GM04503 (cell line): ENCODE results near the gene C4orf50.

Source experiments
- DNase-seq: peaks from one replicate; pipeline ENCODE4 v3.0.0-alpha.2; 2012; ENCODE audit warnings: low read depth

C4orf50 gene

DNA sequence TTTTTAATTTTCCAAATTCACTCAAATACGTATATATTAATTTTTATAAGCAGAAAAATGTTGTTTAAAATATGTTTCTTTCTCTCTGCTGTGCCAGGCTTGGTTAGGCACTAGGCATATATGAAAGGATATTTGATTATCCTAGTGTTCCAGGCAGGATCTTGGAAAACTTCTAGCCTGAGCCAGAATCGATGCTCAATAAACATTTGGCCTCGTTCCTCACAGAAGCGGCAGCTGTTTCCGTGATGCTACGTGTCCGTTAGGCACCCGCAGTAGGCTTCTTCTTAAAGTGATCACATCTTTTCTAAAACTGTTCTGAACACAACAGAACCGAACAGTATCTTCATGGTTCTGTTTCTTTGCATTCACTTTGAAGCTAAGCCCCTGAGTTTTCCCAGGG is 75.3 kb downstream of the C4orf50 start:
- no peak for DNase-seq

DNA sequence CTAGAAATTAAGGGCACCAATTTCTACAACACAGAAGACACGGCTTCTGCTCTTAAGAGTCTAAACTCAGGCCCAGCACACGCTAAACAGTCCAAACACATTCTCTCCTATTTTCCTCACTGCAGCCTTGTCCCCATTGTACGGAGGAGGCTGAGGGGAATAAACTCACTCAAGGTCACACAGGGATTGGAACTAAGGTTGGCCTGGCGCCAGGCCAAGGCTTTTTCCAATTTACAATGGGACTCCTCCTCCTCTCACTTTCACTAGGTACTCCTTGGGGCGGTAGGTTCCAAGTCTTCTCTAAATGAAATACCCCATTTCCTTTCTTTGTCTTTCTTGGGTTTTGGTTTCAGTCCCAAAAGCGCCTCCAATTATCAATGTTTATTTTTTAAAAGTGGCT is 76.6 kb downstream of the C4orf50 start:
- DNase-seq: no peak

DNA sequence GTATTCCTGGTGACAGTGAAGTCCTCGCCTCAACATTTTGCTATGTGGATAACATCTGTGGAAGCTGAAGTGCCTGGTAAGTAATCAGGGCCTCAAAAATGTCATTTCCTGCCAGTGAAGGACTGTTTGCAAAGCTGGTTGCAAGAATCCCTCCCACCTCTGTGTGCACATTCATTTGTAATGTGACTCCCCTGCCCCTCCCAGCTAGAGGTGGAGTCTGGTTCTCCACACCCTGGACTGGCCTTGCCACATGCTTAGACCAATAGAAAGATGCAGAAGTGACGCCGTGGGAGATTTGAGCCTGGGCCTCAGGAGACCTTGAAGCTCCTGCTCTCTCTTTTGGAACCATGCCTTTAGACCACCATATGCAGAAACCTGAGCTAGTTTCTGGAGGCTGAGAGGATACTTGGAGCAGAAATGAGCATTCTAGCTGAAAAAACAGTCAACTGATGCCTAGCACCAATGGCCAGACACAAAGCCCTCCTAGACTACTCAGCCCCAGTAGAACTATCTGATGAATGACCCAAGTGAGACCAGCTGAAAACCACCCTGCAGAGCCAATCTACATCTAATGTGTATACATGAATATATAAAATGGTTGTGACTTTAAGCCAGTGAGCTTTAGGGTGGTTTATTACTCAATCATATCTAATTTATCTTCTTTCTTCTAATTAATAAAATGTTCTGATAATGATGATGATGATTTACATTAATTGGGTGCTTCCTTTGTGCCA is 77.6 kb downstream of the C4orf50 start:
- DNase-seq: peak; percentile 14

DNA sequence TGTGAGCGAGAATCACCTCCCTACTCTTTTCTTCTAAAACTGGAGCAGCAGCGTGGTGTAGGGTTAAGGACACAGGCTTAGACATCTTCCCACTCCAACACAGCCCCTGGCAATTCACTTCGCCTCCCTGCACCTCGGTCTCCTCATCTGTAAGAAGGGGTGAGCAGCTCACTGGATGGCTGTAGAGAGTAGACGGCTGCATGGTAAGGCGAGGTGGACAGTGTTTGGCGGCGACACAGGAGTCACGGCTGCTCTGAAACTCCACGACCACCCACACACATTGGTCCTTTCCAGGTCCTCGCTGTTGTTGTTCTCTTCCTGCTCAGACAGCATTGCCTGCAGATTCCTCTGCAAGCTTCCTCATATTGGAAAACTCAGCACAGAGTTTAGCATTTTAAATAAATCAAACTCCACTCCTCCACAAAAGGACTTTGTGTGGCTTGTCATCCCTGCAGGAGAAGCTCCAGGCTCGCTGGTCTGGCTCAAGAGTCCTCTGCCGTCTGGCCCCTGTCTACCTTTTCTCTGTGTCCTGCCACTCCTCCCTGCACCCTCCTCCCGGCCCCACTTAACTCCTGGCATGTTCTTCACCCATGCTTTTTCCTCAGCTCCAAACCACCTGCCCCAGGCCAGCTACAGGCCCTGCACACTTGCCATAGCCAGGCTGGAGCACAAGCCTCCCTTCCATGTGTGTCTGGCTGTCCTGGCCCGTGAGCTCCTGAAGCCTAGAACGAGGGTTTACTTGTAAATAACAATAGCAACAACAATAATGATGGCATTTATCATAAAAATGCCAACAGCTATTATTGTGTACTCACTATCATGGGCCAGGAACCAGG is 84.0 kb downstream of the C4orf50 start:
- DNase-seq: no peak

DNA sequence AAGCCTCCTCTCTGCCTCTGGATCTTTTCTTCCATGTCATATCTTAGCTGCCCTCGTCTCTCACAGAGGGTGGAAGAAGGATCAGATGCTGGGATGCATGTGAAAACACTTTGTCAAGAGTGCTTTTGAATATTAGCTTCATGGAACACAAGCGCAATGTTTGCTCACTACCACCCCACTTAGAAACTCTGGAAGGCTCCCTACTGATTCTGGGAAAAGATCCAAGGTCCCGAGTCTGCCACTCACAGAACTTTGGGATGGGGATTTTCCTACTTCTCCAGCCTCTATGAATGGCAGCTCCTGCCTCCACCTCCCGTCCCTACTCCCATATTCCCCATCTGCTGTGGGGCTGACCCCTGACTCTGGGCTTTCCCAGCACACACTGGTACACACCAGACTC is 85.1 kb downstream of the C4orf50 start:
- no peak for DNase-seq

DNA sequence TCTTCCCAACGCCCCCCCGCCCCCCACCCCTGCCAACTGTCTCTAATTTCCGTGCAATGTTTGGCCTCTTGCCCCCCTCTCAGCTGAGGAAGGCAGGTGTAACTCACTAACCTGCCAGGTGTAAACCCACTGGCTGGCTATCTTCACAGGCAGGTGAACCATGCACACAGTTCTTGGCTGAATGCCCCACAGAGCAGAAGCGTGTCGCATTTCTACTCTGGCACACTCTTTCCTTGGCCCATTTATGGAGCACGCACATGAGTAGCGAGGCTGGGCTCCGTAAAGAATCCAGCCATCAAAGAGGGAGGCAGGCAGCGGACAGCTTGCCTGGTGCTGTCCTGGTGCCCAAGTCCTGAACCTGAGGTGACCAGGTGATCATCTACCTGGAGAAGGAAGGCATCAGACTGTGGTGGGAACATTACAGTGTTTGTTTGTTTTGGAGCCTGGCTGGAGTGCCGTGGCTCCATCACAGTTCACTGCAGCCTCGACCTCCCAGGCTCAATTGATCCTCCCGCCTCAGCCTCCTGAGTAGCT is 86.1 kb downstream of the C4orf50 start:
- DNase-seq: no peak

DNA sequence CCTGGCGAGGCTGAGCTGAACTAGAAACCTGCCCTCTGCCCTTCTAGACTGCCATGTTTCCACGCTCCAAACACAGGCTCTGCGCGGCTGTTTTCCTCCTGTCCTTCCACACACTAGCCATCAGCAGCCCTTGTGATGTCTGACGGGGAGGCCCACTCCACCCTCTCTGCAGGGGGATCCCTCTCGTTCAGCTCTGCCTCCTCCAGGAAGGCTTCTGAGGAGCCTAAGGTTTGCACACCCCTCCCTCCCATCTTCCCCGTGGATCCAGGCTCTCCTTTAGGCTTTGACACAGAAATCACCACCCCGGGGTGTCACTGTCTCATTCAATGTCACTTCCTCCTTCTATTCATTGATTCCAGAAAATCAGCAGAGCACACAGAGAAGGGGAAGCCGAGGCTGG is 86.7 kb downstream of the C4orf50 start:
- no peak for DNase-seq

DNA sequence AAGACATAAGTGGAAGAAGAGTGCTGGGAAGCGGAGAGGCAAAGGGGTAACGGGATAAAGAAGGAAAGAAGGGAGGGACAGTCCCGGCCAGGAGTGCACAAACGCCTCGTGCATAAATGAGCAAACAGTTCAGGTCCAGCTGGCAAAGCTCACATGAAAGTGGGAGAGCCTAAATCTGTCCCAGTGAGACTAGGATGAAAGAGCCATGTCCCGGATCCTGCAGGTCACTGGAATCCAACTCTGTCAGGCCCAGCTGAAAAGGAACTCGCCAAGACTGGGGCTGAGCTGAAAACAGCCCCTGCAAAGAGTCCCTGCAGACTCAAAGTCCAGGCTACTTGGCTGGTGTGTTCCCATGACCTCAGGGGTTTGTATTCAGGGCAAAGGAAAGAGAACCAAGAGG is 87.4 kb downstream of the C4orf50 start:
- DNase-seq: no peak

DNA sequence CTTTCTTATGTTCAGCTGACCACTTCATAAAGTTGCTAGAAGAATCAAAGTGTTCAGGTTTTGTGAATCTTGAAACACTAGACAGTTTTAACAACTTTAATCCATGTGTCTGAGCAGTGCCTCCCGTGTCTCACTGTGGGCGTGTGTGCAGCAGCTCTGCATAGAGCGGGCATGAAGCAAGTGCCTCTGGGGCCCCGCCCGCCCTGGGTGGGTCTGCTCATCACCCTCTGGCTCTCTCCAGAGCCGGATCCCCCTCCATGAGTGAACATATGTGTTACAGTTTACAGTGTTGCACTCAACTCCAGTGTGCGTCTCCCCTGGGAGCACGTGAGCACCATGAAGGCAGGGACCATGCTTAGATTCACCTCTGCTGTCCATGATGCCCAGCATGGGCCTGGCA is 87.8 kb downstream of the C4orf50 start:
- DNase-seq: no peak

DNA sequence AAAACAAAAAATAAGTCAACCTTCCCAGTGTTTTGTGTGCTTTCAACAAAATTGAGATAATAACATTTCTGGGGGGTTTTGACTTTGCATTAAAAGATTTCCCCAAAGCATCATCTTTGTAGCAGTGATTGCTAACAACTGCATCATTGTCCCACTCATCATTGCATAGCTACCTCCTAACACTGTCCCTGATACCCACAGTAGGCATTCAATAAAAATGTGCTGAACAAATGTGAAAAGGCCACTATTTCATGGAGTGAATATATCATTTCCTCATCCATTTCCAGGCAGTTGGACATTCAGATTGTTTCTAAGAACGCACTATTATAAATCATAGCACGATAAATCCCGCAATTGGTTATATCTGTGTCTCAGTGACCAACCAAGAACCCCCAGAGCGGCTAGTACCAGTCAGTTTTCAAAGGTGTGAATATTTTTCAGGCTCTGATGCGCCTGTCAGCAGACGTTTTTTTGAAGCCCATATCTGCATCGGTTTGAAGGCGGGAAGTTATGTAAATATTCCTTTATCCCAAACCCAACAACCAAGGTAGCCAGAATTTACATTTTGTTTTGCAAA is 89.3 kb downstream of the C4orf50 start:
- DNase-seq: no peak

DNA sequence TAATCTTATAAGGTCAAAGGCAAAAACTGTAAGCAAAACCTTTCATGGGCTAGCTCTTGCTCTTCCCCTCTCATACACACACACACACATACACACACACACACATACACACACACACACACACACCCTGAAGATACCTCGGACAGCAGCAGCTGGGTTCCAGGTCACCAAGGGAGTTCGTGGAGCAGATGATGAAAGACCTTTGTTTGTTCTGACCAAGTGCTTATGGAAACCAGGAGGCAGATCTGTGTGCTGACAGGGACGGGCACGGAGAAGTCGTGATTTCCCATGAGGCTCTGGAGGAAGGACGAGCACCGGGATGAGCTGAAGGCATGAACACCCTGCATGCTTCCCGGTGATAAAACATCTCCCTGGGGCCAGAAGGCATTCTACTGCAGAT is 90.0 kb downstream of the C4orf50 start:
- DNase-seq: no peak

DNA sequence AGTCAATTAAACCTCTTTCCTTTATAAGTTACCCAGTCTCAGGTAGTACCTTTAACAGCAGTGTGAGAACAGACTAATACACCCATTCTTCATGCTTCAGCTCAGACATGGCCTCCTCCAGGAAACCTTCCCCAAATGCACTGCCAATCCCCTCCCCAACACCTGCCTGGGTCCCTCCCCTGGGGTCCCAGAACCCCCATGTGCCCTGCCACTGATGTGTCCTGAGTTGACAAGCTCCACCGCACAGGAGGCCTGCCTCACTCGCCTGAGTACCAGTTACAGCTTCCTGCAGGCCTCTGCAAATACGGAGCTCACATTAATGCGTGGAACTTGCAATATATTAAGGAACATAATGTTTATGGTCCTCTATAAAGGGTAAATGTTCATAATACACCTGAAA is 90.5 kb downstream of the C4orf50 start:
- DNase-seq: no peak

DNA sequence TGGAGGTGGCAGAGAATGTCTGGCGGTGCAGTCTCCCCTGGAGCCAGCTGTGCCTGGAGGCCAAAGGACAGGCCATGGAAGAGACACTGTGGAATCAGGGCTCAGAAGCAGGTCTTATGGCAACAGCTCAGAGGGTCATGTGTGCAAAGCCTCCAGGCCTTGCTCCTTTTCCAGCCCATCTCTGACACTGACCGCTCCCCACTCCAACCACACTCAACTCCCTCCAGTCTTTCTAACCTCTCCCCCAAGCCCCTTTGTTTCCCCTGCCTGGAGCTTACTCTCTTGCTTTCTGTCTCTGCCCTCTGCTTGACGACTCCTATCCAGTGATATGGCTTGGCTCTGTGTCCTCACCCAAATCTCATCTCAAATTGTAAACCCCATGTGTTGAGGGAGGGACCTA is 91.1 kb downstream of the C4orf50 start:
- no peak for DNase-seq

DNA sequence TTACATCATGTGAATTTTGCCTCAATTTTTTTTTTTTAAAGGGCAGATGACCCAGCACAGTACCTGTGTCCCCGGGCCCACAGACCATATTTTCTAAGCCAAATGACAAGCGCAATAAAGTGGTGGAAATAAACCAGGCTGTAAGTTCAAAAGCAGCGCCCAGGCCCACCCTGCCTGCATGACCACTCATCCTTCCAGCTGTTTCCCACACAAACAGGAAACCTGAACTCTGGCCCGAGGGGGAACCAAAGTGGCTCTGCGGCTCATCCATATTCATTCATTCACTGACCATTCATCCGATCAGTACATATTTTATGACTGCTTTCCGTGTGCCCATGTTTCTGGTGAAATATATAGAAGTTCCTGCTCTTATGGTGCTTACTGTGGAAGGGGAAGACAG is 91.6 kb downstream of the C4orf50 start:
- no peak for DNase-seq

DNA sequence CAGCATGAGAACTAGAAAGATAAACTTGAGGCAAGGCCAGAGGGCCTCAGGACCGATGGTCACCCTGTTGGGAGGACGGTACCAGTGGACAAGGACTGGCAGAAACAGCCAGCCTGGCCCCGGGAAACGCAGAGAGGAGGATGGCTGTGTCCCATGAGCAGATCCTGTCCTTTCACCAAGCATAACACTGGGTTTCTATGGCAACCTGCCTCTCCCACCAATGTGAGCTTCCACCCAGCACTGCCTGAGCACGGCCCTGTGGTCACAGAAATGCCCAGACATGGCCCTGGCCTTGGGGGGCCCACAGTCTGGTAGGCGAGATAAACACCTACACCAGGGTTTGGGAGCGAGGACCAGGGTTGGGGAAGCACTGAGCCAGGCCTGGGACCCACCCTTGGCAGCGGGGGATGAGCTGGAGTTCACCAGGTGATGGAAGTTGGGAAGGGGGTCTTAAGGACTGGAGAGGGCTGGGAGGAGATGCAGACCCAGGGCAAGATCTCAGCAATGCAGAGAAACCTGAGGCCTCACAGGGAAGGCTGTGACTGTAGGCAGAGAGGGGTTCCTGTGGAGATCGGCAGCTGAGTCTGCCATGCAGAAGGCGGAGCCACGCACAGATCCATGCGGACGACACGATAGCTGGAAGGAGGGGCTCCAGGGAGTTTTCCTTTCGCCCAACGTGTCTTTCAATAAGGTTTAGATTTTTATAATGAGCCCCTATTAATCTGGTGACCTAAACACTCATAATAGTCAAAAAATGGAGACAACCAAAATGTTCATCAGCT is 92.6 kb downstream of the C4orf50 start:
- DNase-seq: no peak

DNA sequence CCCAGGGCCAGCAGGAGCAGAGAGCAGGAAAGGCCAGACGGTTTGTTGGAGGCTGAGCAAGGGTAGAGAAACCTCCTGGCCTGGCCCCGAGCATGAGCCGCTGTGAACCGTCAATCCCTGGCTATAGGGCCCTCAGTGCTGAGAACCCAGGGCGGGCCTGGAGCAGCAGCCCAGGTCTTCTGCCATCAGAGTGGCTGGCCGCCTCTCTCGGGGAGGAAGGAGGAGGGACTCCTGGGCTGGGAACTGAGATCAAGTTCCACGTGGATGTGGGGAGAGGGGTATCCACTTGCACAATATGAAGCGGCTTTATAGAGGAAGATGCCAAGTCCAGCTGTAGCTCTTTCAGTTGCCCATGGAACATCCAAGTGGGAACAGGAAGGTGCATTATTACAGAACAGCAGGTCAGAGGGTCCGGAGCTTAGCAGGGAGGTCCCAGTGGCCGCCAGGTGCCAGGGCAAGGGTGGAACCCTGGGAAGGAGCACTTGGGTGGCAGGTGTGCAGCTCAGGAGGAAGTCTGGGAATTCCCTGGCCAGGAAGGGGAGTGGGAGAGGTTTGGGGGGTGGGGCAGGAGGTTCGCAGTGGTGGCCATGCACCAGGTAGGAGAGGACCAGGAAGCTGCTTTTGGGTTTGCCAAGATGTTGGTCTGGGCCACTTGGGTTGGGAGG is 93.6 kb downstream of the C4orf50 start:
- no peak for DNase-seq

DNA sequence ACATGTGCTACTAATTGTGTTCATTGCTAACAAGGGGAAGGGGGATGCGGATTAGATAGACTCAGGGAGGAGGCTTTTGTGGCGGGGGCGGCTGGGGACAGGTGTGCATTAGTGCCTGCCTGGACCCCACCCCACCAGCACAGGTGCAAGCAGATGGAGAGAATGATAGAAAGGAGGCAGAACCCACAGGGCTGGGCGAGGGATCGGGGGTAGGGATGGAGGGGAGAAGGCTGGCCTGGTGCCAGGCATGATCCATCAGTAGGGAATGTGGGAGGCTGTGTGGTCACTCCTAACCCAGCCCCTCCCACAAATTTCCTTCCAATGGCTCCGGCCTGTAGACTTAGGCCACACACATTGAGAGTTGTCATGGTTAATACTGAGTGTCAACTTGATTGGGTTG is 94.9 kb downstream of the C4orf50 start:
- no peak for DNase-seq

DNA sequence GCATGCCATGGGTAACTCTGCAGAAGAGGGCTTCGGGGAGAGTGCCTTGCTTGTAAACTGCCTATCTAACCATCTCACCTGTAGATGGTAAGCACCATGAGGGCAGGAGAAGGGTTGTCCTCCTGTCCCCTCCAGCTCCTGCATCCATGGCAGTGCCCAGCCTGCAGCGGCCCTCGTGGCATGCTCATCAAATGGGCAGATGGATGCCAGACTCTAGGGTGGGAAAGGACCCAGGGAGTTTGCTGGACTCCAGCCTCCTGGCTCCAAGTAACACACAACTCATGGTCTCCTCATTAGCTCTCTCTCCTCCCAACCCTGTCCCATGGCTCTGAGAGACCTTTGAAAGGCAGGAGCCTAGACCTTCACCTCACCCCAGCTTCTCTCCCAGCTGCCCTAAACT is 95.7 kb downstream of the C4orf50 start:
- no peak for DNase-seq

DNA sequence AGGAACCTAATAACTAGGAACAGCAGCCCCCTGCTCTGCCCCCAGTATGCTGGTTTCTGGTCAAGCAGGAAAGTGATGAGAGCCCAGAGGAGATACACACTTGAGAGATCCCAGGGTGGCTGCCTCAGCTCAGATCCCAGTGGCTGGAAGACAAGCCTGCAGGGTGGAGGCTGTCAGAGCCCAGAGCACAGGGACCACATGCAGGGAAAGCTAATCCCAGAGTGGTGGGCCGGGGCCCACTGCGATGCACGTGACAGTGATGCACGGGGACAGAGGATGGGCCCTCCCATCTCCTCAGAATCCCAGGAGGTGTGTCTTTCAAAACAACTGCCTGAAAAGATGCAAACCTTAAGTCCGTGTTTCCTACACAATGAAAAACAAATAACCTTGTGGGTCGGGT is 96.2 kb downstream of the C4orf50 start:
- no peak for DNase-seq

DNA sequence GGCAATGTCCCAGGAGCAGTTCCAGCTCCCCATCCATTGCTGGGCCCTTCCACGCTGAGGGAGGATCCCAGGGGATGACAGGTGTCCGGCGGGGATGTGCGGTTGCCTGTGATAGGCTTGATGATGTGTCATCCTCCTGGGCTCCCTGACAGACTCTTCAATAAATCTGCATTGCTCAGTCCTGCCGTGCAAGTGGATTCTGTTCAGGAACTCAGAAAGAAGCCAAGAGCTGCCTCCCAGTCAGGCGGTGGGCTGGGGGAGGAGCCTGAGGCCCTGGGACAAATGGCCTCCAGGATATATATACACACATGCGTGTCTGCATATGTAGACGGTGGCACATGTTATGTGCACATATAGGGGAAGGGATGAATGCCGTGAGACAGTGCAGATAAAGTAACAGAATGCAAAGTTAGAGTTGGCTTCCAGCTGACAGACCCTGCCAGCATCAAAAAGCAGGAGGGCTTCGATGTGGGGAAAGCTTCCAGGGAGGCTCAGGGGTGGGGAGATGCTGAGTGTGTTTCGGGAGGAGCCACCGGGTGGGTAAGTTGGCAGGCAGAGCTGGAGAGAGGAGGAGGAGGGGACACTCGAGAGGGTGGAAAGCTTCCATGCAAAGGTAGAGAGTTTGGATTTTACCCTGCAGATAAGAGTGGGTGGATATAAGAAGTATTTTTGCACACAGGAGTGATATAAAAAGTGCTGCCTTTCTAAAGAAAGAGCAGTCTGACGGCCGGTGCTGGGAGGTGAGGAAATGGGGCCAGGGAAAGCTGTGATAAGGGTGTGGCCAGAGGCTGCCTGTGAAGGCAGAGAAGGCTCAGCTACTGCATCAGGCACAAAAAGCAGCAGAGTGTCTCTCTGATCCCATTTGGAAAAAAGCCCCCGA is 96.9 kb downstream of the C4orf50 start:
- DNase-seq: no peak

DNA sequence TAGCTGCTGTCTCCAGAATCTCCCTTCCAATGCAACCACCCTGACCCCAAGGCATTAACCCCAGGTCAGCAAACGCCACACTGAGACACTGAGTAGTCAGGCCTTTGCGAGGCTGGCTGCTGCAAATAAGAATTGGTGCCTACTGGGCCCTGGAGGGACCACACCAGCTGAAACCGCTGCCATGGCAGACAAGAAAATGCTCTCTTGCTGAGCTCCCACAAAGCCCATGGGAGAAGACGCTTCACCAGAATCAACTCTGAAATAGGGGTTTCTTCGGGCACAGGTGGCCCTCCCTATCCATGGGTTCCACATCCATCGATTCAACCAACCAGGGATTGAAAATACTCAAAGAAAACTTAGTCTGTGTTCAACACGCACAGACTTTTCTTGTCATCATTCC is 98.7 kb downstream of the C4orf50 start:
- no peak for DNase-seq
